Naive B cell (primary cell): ENCODE measurements around the gene ERH. TPM values are rescaled to one million over a fixed set of nuclear protein-coding genes. Genes with fewer than 3 reads are reported as not detected.

Source experiments
- ATAC-seq, 2 donors: fragments of 150-1000 bp; cut with Tn5 transposase; 2 replicates each; pipeline ENCODE4 v1.10.0; 2021; ENCODE audit warnings: low read depth in 2 of 2, mild to moderate bottlenecking in 2 of 2, moderate library complexity in 2 of 2
- DNase-seq: peaks from one replicate; pipeline ENCODE4 v3.0.0; 2022
- H3K27ac Mint-ChIP-seq, 6 donors: one replicate each; pipeline ENCODE4 v1.8.0; 2020 to 2022; ENCODE audit warnings: mild to moderate bottlenecking in 6 of 6, mixed read lengths in 6 of 6, moderate library complexity in 5 of 6, inconsistent platforms in 2 of 6
- H3K27me3 Mint-ChIP-seq, 3 donors: one replicate each; pipeline ENCODE4 v1.8.0; 2021 to 2022; ENCODE audit warnings: mixed read lengths in 3 of 3, mild to moderate bottlenecking in 1 of 3
- H3K36me3 Mint-ChIP-seq, 2 donors: one replicate each; pipeline ENCODE4 v1.8.0; 2020 to 2022; ENCODE audit warnings: mixed read lengths in 2 of 2, inconsistent platforms in 1 of 2, mild to moderate bottlenecking in 1 of 2
- H3K4me1 Mint-ChIP-seq, 3 donors: one replicate each; pipeline ENCODE4 v1.8.0; 2020 to 2022; ENCODE audit warnings: mixed read lengths in 3 of 3, inconsistent platforms in 1 of 3, mild to moderate bottlenecking in 1 of 3, moderate library complexity in 1 of 3
- H3K4me3 Mint-ChIP-seq, 8 donors: one replicate each; pipeline ENCODE4 v1.8.0; 2020 to 2022; ENCODE audit warnings: mild to moderate bottlenecking in 8 of 8, mixed read lengths in 8 of 8, moderate library complexity in 8 of 8, inconsistent platforms in 2 of 8
- H3K9me3 Mint-ChIP-seq, 7 donors: one replicate each; pipeline ENCODE4 v1.8.0; 2020 to 2022; ENCODE audit warnings: mixed read lengths in 7 of 7, mild to moderate bottlenecking in 5 of 7, inconsistent platforms in 2 of 7, moderate library complexity in 1 of 7
- polyA plus RNA-seq, 6 donors: library from polyadenylated mRNA; unstranded; fragments of 300-500 nt; fragmentation: Illumina TruSeq; gene quantifications; one replicate each; pipeline ENCODE4 v1.2.3, GENCODE V29; 2021; ENCODE audit warnings: low read depth in 6 of 6

ERH gene
- polyA plus RNA-seq, 6 donors from 2014 or later = 46.0 to 80.3 (median 65.6) TPM

- ATAC-seq = no peak
- Mint-ChIP-seq H3K4me3 (peak overlapping the region in 1 of 8 donors; percentile 32), H3K27ac (peak overlapping the region in 4 of 6 donors; percentile 0 to 66 (median 10)), H3K4me1 (peaks cover 28 to 35% (median 32%) of the 10 kb centered on the region in 3 donors), H3K36me3 (no peaks in the 10 kb centered on the region), H3K9me3 (no peaks in the 10 kb centered on the region), H3K27me3 (no peaks in the 10 kb centered on the region)
- no peak for DNase-seq
Measured at GRCh38 chr14:69358966-69359365, 39.1 kb downstream of the ERH start.

- Mint-ChIP-seq H3K27ac (peak overlapping the region in 3 of 6 donors; percentile 19 to 66 (median 62)), H3K4me3 (peak overlapping the region in 1 of 8 donors; percentile 32), H3K9me3 (no peaks in the 10 kb centered on the region), H3K4me1 (peaks cover 32 to 41% (median 34%) of the 10 kb centered on the region in 3 donors), H3K36me3 (no peaks in the 10 kb centered on the region), H3K27me3 (no peaks in the 10 kb centered on the region)
- peak in 1 of 2 donors; percentile 10 for ATAC-seq
- no peak for DNase-seq
Measured at GRCh38 chr14:69358233-69358963, 39.7 kb downstream of the ERH start.

- Mint-ChIP-seq H3K4me3 (peak overlapping the region in 2 of 8 donors; percentile 15 to 56), H3K36me3 (no peaks in the 10 kb centered on the region), H3K27ac (peak overlapping the region in 2 of 6 donors; percentile 19 to 60), H3K27me3 (no peaks in the 10 kb centered on the region), H3K9me3 (no peaks in the 10 kb centered on the region), H3K4me1 (peaks cover 33 to 44% (median 37%) of the 10 kb centered on the region in 3 donors)
- ATAC-seq (no peak), DNase-seq (no peak)
Measured at GRCh38 chr14:69357544-69358200, 40.4 kb downstream of the ERH start.

- Mint-ChIP-seq H3K9me3 (no peaks in the 10 kb centered on the region), H3K4me1 (peaks cover 39 to 44% (median 43%) of the 10 kb centered on the region in 3 donors), H3K27me3 (no peaks in the 10 kb centered on the region), H3K4me3 (no peak overlapping the region), H3K27ac (peak overlapping the region in 1 of 6 donors; percentile 84), H3K36me3 (no peaks in the 10 kb centered on the region)
- no peak for ATAC-seq
- DNase-seq = no peak
Measured at GRCh38 chr14:69356903-69357543, 41.1 kb downstream of the ERH start.

- Mint-ChIP-seq H3K36me3 (no peaks in the 10 kb centered on the region), H3K9me3 (no peaks in the 10 kb centered on the region), H3K27ac (peak overlapping the region; percentile 64 to 100 (median 92)), H3K4me1 (peaks cover 32 to 46% (median 44%) of the 10 kb centered on the region in 3 donors), H3K4me3 (peak overlapping the region in 5 of 8 donors; percentile 42 to 91 (median 74)), H3K27me3 (no peaks in the 10 kb centered on the region)
- no peak for ATAC-seq
- DNase-seq = no peak
Measured at GRCh38 chr14:69355607-69356281, 42.4 kb downstream of the ERH start.

GRCh38 chr14:69355154-69355597 lies 42.9 kb downstream of the ERH start:
- H3K4me1 Mint-ChIP-seq = peaks cover 27 to 40% (median 38%) of the 10 kb centered on the region in 3 donors

GRCh38 chr14:69354383-69355153 lies 43.5 kb downstream of the ERH start:
- Mint-ChIP-seq H3K27ac (peak overlapping the region; percentile 74 to 100 (median 94)), H3K9me3 (no peaks in the 10 kb centered on the region), H3K36me3 (no peaks in the 10 kb centered on the region), H3K4me3 (peak overlapping the region; percentile 10 to 91 (median 81)), H3K4me1 (peaks cover 27 to 39% (median 36%) of the 10 kb centered on the region in 3 donors), H3K27me3 (no peaks in the 10 kb centered on the region)
- peak; percentile 66 for DNase-seq
- peak; percentile 88 to 91 for ATAC-seq

More at GRCh38 chr14:69355154-69355597, 42.9 kb downstream of the ERH start:
- Mint-ChIP-seq H3K9me3 (no peaks in the 10 kb centered on the region), H3K4me3 (peak overlapping the region in 7 of 8 donors; percentile 55 to 91 (median 88)), H3K36me3 (no peaks in the 10 kb centered on the region), H3K27ac (peak overlapping the region; percentile 74 to 100 (median 94)), H3K27me3 (no peaks in the 10 kb centered on the region)
- no peak for ATAC-seq
- DNase-seq = no peak

- no peaks in the 10 kb centered on the region for H3K9me3 Mint-ChIP-seq
- H3K4me1 Mint-ChIP-seq = peaks cover 22 to 39% (median 36%) of the 10 kb centered on the region in 3 donors
- ATAC-seq (no peak), DNase-seq (no peak)
- H3K36me3 Mint-ChIP-seq = no peaks in the 10 kb centered on the region
- peak overlapping the region in 1 of 8 donors; percentile 74 for H3K4me3 Mint-ChIP-seq
- H3K27ac Mint-ChIP-seq = peak overlapping the region in 4 of 6 donors; percentile 87 to 99 (median 92)
- H3K27me3 Mint-ChIP-seq = no peaks in the 10 kb centered on the region
Measured at GRCh38 chr14:69353168-69353567, 44.9 kb downstream of the ERH start.

- peak overlapping the region in 4 of 6 donors; percentile 19 to 92 (median 64) for H3K27ac Mint-ChIP-seq
- no peak for ATAC-seq
- H3K36me3 Mint-ChIP-seq = no peaks in the 10 kb centered on the region
- H3K27me3 Mint-ChIP-seq = peaks cover 0 to 7% (median 6%) of the 10 kb centered on the region in 3 donors
- DNase-seq = no peak
- H3K4me3 Mint-ChIP-seq = peak overlapping the region in 1 of 8 donors; percentile 54
- H3K4me1 Mint-ChIP-seq = peaks cover 22 to 39% (median 34%) of the 10 kb centered on the region in 3 donors
- no peaks in the 10 kb centered on the region for H3K9me3 Mint-ChIP-seq
Measured at GRCh38 chr14:69351911-69352310, 46.2 kb downstream of the ERH start.

GRCh38 chr14:69351385-69351784 lies 46.7 kb downstream of the ERH start:
- no peaks in the 10 kb centered on the region for H3K36me3 Mint-ChIP-seq
- peaks cover 0 to 7% (median 6%) of the 10 kb centered on the region in 3 donors for H3K27me3 Mint-ChIP-seq
- H3K9me3 Mint-ChIP-seq = no peaks in the 10 kb centered on the region
- DNase-seq = no peak
- H3K4me3 Mint-ChIP-seq = peak overlapping the region in 1 of 8 donors; percentile 47
- H3K4me1 Mint-ChIP-seq = peaks cover 22 to 39% (median 31%) of the 10 kb centered on the region in 3 donors
- peak; percentile 24 to 28 for ATAC-seq
- peak overlapping the region; percentile 19 to 85 (median 72) for H3K27ac Mint-ChIP-seq

- DNase-seq (no peak), ATAC-seq (no peak)
- peak overlapping the region in 3 of 6 donors; percentile 68 to 84 (median 71) for H3K27ac Mint-ChIP-seq
- no peak overlapping the region for H3K4me3 Mint-ChIP-seq
- H3K4me1 Mint-ChIP-seq = peaks cover 22 to 39% (median 31%) of the 10 kb centered on the region in 3 donors
- no peaks in the 10 kb centered on the region for H3K36me3 Mint-ChIP-seq
- H3K27me3 Mint-ChIP-seq = peaks cover 0 to 7% (median 6%) of the 10 kb centered on the region in 3 donors
- H3K9me3 Mint-ChIP-seq = no peaks in the 10 kb centered on the region
Measured at GRCh38 chr14:69350892-69351291, 47.2 kb downstream of the ERH start.

GRCh38 chr14:69349091-69349777 lies 48.9 kb downstream of the ERH start:
- DNase-seq (no peak), ATAC-seq (no peak)
- H3K27ac Mint-ChIP-seq = peak overlapping the region in 1 of 6 donors; percentile 71
- H3K4me3 Mint-ChIP-seq = no peak overlapping the region
- peaks cover 9 to 25% (median 17%) of the 10 kb centered on the region in 3 donors for H3K4me1 Mint-ChIP-seq
- H3K9me3 Mint-ChIP-seq = no peaks in the 10 kb centered on the region
- H3K36me3 Mint-ChIP-seq = no peaks in the 10 kb centered on the region
- peaks cover 0 to 13% (median 7%) of the 10 kb centered on the region in 3 donors for H3K27me3 Mint-ChIP-seq
